ENCODE results near the gene ZNF880. TPM values are rescaled to one million over a fixed set of nuclear protein-coding genes. Genes with fewer than 3 reads are reported as not detected.

ZNF880 gene
- total RNA-seq: 10 to 100 TPM in 1 of 4 donors, 1 to 10 TPM in 3; 3.6 to 16.7 (median 8.8) TPM

DNA sequence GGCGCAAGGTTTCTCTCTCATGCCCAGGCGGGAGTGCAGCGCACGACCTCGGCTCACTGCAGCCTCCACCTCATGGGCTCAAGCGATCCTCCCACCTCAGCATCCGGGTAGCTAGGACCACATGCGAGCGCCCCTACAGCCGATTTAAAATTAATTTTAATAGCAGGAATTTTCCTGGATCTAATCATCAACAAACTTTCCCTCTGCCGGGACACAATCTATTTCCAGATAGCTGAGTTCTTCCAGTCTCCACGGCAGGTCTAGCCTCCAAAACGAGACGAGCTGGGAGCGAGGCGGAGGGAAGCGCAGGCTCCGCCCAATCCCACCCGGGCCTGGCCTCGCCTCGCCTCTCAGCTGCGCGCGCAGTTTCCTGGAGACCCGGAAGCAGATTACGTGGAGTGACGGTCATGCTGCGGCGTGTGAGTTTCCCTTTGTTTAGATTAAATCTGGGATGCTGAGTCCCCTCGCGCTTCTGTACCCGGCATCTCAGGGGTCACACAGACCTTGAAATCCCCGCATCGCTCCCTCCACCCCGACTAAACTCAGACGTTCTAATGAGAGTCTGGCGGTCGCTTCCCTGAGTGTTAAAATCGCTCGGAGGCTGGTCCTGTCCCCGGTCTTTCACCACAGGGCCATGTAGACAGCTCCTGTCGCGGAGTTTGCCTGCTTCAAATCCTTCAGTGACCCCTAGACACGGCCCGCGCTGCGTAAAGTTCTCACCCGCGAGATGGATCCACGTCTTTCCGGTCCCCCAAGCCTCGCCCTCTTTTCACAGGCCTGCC lies at the start of gene ZNF880:
Gene ZNF880, plus strand, starts transcription at position 365 of the 782 bp plus-strand sequence. Its CDS starts 43 bp downstream, at position 408.
- DNase-seq: peak; percentile 90
- peak within 1 kb of the TSS; percentile 57 to 76 (median 70) for H3K4me3 ChIP-seq
- intact Hi-C loops (cut with DNase I; ENCODE audit: low total_unique reads) (no loop called here), in situ Hi-C loops (cut with MboI; ENCODE audit: low pct_ligation_motif_present in 1 of 4, low pct_unique_long_range_greater_than_20kb in 1 of 4, low sequenced_read_pairs in 3 of 4) (no loop called here)
- TF ChIP-seq, protein P1, sequence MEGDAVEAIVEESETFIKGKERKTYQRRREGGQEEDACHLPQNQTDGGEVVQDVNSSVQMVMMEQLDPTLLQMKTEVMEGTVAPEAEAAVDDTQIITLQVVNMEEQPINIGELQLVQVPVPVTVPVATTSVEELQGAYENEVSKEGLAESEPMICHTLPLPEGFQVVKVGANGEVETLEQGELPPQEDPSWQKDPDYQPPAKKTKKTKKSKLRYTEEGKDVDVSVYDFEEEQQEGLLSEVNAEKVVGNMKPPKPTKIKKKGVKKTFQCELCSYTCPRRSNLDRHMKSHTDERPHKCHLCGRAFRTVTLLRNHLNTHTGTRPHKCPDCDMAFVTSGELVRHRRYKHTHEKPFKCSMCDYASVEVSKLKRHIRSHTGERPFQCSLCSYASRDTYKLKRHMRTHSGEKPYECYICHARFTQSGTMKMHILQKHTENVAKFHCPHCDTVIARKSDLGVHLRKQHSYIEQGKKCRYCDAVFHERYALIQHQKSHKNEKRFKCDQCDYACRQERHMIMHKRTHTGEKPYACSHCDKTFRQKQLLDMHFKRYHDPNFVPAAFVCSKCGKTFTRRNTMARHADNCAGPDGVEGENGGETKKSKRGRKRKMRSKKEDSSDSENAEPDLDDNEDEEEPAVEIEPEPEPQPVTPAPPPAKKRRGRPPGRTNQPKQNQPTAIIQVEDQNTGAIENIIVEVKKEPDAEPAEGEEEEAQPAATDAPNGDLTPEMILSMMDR (IDR thresholded peaks at IDR 0.05): no peak
- TF ChIP-seq EP300 (IDR thresholded peaks at IDR 0.05; ENCODE audit: low read depth) (no peak), POLR2A (IDR thresholded peaks at IDR 0.05) (peak; percentile 48), POLR2AphosphoS5 (IDR thresholded peaks at IDR 0.05) (peak; percentile 33 to 64 (median 60))
- H3K4me1 ChIP-seq: peaks cover 0 to 7% (median 2%) of the 10 kb centered on the region in 4 donors
- H3K36me3 ChIP-seq: peaks cover 1 to 55% (median 14%) of the 10 kb centered on the region in 4 donors
- no peaks in the 10 kb centered on the region for H3K27me3 ChIP-seq
- H3K9me3 ChIP-seq: peaks cover 43 to 47% of the 10 kb centered on the region in 2 donors
- 6 to 14% methylated on average over 8 to 52 of the region's 52 CpGs for WGBS, 2 donors (ENCODE audit: low coverage in 1 of 2)
- H3K27ac ChIP-seq: peak within 1 kb of the TSS; percentile 85 to 93 (median 90)

DNA sequence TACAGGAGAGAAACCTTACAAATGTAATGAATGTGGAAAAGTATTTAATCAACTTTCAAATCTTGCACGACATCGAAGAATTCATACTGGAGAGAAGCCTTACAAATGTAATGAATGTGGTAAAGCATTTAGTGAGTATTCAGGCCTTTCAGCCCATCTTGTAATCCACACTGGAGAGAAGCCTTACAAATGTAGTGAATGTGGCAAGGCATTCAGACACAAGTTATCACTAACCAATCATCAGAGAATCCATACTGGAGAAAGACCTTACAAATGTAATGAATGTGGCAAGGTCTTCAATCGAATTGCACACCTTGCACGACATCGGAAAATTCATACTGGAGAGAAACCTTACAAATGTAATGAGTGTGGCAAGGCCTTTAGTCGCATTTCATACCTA lies 47.3 kb upstream of the ZNF880 start:
- intact Hi-C loops (cut with DNase I; ENCODE audit: low total_unique reads) (no loop called here), in situ Hi-C loops (cut with MboI; ENCODE audit: low pct_ligation_motif_present in 1 of 4, low pct_unique_long_range_greater_than_20kb in 1 of 4, low sequenced_read_pairs in 3 of 4) (no loop called here)
- H3K27ac ChIP-seq: no peak overlapping the region
- no peak overlapping the region for H3K4me3 ChIP-seq
- H3K27me3 ChIP-seq: no peaks in the 10 kb centered on the region
- H3K4me1 ChIP-seq: no peaks in the 10 kb centered on the region
- H3K9me3 ChIP-seq: peaks cover 97 to 100% of the 10 kb centered on the region in 2 donors
- TF ChIP-seq, protein P1 (IDR thresholded peaks at IDR 0.05): no peak
- no peak for TF ChIP-seq POLR2A (IDR thresholded peaks at IDR 0.05)
- H3K36me3 ChIP-seq: peaks cover 16 to 71% (median 45%) of the 10 kb centered on the region in 4 donors
- WGBS, 2 donors (ENCODE audit: low coverage in 1 of 2): 95 to 96% methylated on average over 4 to 6 of the region's 6 CpGs
- no peak for DNase-seq

DNA sequence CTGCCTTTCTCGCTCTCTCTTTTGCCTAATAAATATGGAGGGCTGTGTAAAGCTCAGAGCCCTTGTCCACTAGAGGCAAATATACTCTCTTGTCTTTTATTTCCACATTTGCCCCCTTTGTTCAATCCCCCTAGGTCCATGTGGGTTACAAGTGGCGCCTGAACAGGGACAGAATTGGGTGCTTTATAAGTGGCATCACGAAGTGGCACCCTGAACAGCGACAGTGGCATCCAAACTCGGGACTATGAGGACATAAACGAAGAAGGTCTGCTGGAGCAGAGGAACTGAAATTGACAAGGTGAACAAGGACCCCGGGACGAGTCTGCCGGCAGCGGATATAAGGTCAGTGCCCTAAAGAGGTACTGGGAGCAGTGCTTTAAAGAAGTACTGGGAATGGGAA lies 38.0 kb upstream of the ZNF880 start:
- Histone ChIP-seq H3K4me1 (peaks cover 0 to 3% (median under 1%) of the 10 kb centered on the region in 4 donors), H3K36me3 (no peaks in the 10 kb centered on the region), H3K9me3 (peaks cover 60 to 79% of the 10 kb centered on the region in 2 donors), H3K27ac (no peak overlapping the region), H3K27me3 (no peaks in the 10 kb centered on the region), H3K4me3 (no peak overlapping the region)
- DNase-seq: no peak
- in situ Hi-C loops (cut with MboI; ENCODE audit: low pct_ligation_motif_present in 1 of 4, low pct_unique_long_range_greater_than_20kb in 1 of 4, low sequenced_read_pairs in 3 of 4) (no loop called here), intact Hi-C loops (cut with DNase I; ENCODE audit: low total_unique reads) (no loop called here)
- 71 to 86% methylated on average over 5 to 10 of the region's 10 CpGs for WGBS, 2 donors (ENCODE audit: low coverage in 1 of 2)
- TF ChIP-seq, protein P1 (IDR thresholded peaks at IDR 0.05): no peak
- TF ChIP-seq POLR2AphosphoS5 (IDR thresholded peaks at IDR 0.05) (no peak), POLR2A (IDR thresholded peaks at IDR 0.05) (no peak), EP300 (IDR thresholded peaks at IDR 0.05; ENCODE audit: low read depth) (no peak)

DNA sequence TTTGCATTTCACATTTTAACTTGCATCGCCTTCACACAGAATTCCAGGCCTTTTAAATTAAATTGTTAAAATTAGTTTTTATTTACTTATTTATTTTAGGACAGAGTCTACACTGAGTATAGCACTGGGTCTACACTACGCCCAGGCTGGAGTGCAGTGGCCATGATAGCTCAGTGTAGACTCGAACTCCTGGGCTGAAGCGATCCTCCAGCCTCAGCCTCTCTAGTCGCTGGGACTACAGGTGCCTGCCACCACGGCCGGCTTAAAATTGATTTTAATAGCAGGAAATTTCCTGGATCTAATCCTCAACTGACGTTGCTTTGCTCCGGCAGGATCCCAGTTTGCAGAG lies 34.0 kb upstream of the ZNF880 start:
- no peak for DNase-seq
- in situ Hi-C loops (cut with MboI; ENCODE audit: low pct_ligation_motif_present in 1 of 4, low pct_unique_long_range_greater_than_20kb in 1 of 4, low sequenced_read_pairs in 3 of 4) (no loop called here), intact Hi-C loops (cut with DNase I; ENCODE audit: low total_unique reads) (no loop called here)
- Histone ChIP-seq H3K9me3 (peaks cover 31 to 42% of the 10 kb centered on the region in 2 donors), H3K36me3 (no peaks in the 10 kb centered on the region), H3K4me3 (peak overlapping the region; percentile 57 to 82 (median 66)), H3K4me1 (peaks cover 0 to 8% (median 3%) of the 10 kb centered on the region in 4 donors), H3K27me3 (no peaks in the 10 kb centered on the region), H3K27ac (peak overlapping the region; percentile 53 to 85 (median 78))
- TF ChIP-seq, protein P1 (IDR thresholded peaks at IDR 0.05): no peak
- TF ChIP-seq EP300 (IDR thresholded peaks at IDR 0.05; ENCODE audit: low read depth) (no peak), POLR2AphosphoS5 (IDR thresholded peaks at IDR 0.05) (no peak), POLR2A (IDR thresholded peaks at IDR 0.05) (no peak)
- 53% methylated on average over 9 of the region's 9 CpGs; no CpG with 5 or more reads in 1 of the 2 donors for WGBS, 2 donors (ENCODE audit: low coverage in 1 of 2)
